AG04450 (cell line): ENCODE measurements around the gene ITSN1. TPM values are rescaled to one million over a fixed set of nuclear protein-coding genes. Genes with fewer than 3 reads are reported as not detected.

Source experiments
- CTCF ChIA-PET: fragments of 300-600, 350-600 bp; formaldehyde crosslinking; extraction: SDS; loops from one replicate; lab custom pipeline; 2022; ENCODE audit warnings: antibody characterized with exemption, inconsistent platforms; lab: Charles Lee
- POLR2A ChIA-PET: fragments of 350-600 bp; formaldehyde crosslinking; extraction: SDS; loops from one replicate; lab custom pipeline; 2021; ENCODE audit warnings: antibody characterized with exemption, inconsistent platforms; lab: Yijun Ruan, JAX
- DNase-seq: peaks from one replicate; pipeline ENCODE4 v3.0.0-alpha.2; 2011; ENCODE audit warnings: low read depth, low spot score
- H3K27ac ChIP-seq: one replicate; pipeline ENCODE4 v1.5.1; 2012; ENCODE audit warnings: low read depth, low read length, control low read depth
- H3K27me3 ChIP-seq: one replicate; pipeline ENCODE4 v1.6.0; 2012; ENCODE audit warnings: low read length; ENCODE audit not compliant: control insufficient read depth, insufficient read depth
- H3K4me3 ChIP-seq: 2 replicates; pipeline ENCODE4 v1.5.1; 2011; ENCODE audit warnings: mild to moderate bottlenecking, low read depth, low read length, control low read depth
- H3K9me3 ChIP-seq: 2 replicates; pipeline ENCODE4 v1.5.1; 2012; ENCODE audit warnings: low read length; ENCODE audit not compliant: control insufficient read depth, insufficient read depth
- polyA plus RNA-seq: library from polyadenylated mRNA; depleted of rRNA; stranded (reverse); fragments of >200 nt; gene quantifications from 2 replicates; pipeline ENCODE4 v1.2.3, GENCODE V29; 2011
- TF ChIP-seq, protein P1 (sequence below): IDR thresholded peaks from 2 replicates; pipeline ENCODE4 v1.5.1; 2011; ENCODE audit warnings: low read depth, low read length, control low read depth, inconsistent platforms

ITSN1 gene
- polyA plus RNA-seq, 1 experiment, result 51.5 TPM

DNA sequence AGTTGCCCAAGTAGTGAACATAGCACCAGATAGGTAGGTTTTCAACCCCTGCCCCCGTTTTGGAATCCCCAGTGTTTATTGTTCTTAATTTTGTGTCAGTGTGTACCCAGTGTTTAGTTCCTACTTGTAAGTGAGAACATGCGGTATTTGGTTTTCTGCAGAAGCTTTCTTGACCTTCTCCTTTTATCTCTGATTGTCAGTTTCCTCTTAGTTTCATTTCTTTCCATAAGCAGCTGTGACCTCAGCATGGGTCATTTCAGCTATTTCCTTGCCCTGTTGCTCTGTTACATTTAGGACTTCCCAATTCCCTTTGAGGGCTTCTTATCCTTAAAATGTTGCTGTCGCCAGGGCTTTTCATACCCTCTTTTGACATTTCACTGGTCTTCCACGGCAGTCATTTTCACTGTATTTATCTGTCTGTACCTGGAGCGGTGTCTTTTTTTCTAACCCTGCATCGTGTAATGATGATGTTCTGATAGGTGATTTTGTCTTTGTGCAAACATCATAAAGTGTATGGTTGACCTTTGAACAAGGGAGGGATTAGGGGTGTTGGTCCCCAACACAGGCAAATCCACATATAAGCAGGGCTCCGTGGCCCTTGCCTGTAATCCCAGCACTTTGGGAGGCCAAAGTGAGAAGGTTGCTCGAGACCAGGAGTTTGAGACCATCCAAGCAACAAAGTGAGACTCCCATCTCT lies 15.0 kb downstream of the ITSN1 start:
- TF ChIP-seq, protein P1, sequence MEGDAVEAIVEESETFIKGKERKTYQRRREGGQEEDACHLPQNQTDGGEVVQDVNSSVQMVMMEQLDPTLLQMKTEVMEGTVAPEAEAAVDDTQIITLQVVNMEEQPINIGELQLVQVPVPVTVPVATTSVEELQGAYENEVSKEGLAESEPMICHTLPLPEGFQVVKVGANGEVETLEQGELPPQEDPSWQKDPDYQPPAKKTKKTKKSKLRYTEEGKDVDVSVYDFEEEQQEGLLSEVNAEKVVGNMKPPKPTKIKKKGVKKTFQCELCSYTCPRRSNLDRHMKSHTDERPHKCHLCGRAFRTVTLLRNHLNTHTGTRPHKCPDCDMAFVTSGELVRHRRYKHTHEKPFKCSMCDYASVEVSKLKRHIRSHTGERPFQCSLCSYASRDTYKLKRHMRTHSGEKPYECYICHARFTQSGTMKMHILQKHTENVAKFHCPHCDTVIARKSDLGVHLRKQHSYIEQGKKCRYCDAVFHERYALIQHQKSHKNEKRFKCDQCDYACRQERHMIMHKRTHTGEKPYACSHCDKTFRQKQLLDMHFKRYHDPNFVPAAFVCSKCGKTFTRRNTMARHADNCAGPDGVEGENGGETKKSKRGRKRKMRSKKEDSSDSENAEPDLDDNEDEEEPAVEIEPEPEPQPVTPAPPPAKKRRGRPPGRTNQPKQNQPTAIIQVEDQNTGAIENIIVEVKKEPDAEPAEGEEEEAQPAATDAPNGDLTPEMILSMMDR, result no peak
- Histone ChIP-seq H3K27ac (no peak overlapping the region), H3K27me3 (no peaks in the 10 kb centered on the region), H3K4me3 (no peak overlapping the region), H3K9me3 (no peaks in the 10 kb centered on the region; the same call in 1 of the 2 replicates)
- CTCF ChIA-PET, result no interaction called here
- POLR2A ChIA-PET, result no interaction called here
- DNase-seq, result no peak

DNA sequence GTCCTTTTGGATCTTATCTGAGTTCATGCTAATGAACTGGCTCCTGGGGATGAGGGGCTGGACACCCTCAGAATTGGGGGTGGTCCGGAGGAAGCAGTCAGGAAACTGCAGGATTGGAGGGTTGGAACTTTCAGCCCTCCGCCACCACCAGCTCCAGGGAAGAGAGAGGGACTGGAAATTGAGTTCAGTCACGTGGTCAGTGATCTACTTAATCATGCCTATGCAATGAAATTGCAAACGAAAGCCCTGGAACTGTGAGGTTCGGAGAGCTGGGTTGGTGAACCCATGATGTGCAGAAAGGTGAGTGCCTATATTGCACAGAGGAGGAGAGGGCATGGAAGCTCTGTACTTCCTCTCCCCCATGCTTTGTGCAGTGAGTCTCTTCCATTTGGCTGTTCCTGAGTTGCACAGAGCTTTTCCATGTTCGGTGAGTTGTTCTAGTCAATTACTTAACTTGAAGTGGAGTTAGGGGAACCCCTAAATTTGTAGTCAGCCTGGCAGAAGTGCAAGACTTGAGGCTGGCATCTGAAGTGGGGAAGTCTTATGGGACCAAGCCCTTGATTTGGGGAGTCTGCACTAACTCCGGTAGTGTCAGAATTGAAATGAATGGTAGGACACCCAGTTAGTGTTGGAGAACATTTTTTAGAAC lies 16.7 kb downstream of the ITSN1 start:
- Histone ChIP-seq H3K9me3 (no peaks in the 10 kb centered on the region; the same call in 1 of the 2 replicates), H3K27me3 (no peaks in the 10 kb centered on the region), H3K27ac (no peak overlapping the region), H3K4me3 (no peak overlapping the region)
- TF ChIP-seq, protein P1, result no peak
- DNase-seq, result no peak
- CTCF ChIA-PET, result interaction anchor here (0.6 kb wide), 1 partner anchor 94 kb away, joined by 11 read pairs; no protein-coding TSS in a partner anchor
- POLR2A ChIA-PET, result no interaction called here

DNA sequence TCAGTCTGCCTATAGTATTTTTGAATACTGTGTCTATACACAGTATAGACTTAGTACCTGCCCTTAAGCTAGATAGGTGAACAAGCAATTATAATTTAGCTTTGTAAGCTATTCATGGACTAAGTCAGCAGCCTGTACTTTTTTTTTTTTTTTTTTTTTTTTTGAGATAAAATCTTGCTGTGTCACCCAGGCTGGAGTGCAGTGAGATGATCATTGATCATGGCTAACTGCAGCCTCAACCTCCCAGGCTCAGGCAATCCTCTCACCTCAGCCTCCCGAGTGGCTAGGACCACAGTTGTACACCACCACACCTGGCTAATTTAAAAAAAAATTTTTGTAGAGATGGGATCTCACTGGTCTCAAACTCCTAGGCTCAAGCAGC lies 17.3 kb downstream of the ITSN1 start:
- CTCF ChIA-PET, result interaction anchor here (0.6 kb wide), 1 partner anchor 93 kb away, joined by 11 read pairs; no protein-coding TSS in a partner anchor
- Histone ChIP-seq H3K27me3 (no peaks in the 10 kb centered on the region), H3K9me3 (no peaks in the 10 kb centered on the region; the same call in 1 of the 2 replicates), H3K4me3 (no peak overlapping the region), H3K27ac (no peak overlapping the region)
- POLR2A ChIA-PET, result no interaction called here
- TF ChIP-seq, protein P1, result no peak
- no peak for DNase-seq

DNA sequence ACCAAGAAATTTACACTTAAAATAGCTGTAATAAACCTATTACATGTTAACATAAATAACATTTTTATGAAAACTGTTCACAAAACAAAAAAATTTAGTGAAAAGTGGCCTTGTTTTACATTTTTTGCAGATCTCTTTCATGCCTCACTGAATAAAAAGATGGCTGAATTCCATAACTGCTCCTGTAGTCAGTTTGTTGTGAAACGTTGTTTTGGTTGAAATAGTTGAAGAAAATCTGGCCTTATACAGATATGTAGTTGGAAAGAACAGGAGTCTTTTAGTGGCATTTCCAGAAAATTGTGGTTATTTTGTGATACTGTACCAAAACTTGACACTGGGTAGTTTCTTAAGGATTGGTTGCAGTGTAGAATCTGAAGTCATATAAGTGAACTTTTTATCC lies 18.1 kb downstream of the ITSN1 start:
- ChIA-PET CTCF (no interaction called here), POLR2A (no interaction called here)
- Histone ChIP-seq H3K4me3 (no peak overlapping the region), H3K9me3 (no peaks in the 10 kb centered on the region; the same call in 1 of the 2 replicates), H3K27ac (no peak overlapping the region), H3K27me3 (no peaks in the 10 kb centered on the region)
- DNase-seq, result no peak
- TF ChIP-seq, protein P1, result no peak

DNA sequence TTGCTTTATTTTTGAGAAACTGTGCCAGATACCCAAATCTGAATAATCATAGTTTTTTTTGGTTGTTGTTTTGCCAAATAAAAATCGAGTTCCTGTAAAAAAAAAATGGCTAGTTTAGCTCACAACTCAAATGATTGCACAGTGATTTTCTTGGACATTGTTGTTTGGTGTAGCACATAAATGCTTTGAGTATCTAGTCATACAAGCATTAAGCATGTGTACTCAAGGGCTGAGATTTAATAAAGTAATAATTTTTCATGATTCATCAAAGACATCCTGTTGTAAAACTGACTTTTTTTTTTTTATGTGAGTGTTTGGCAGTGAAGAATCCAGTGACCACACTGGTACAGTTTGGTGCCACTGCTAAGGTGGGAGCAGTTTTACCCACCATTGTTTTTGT lies 18.8 kb downstream of the ITSN1 start:
- Histone ChIP-seq H3K27ac (no peak overlapping the region), H3K4me3 (no peak overlapping the region), H3K9me3 (no peaks in the 10 kb centered on the region; the same call in 1 of the 2 replicates), H3K27me3 (no peaks in the 10 kb centered on the region)
- ChIA-PET CTCF (interaction anchor here (0.7 kb wide), 1 partner anchor 311 kb away, joined by 3 read pairs; no protein-coding TSS in a partner anchor), POLR2A (no interaction called here)
- no peak for DNase-seq
- TF ChIP-seq, protein P1, result no peak
